HCT116 (cell line): ENCODE results near the gene CACNA2D2. TPM values are rescaled to one million over a fixed set of nuclear protein-coding genes. Genes with fewer than 3 reads are reported as not detected.

Experiments used
- ATAC-seq: fragments of 200-7000 bp; cut with Tn5 transposase; 2 replicates; pipeline ENCODE4 v1.9.1; 2020; ENCODE audit warnings: mild to moderate bottlenecking, moderate library complexity
- BruUV-seq: library from RNA; stranded (reverse); fragments of 400-500 nt; replicated peaks from 2 replicates; lab custom pipeline; 2021; lab: Mats Ljungman, UMichigan
- CTCF ChIA-PET: fragments of 300-600 bp; sonication (Branson Sonifier 250); formaldehyde crosslinking; loops from one replicate; lab custom pipeline; 2021; ENCODE audit warnings: antibody characterized with exemption; lab: Charles Lee
- POLR2A ChIA-PET: fragments of 300-600, 350-600 bp; sonication (Branson Sonifier 250); formaldehyde crosslinking; loops from one replicate; lab custom pipeline; 2021; ENCODE audit warnings: antibody characterized with exemption; lab: Charles Lee
- RAD21 ChIA-PET, 2 experiments: fragments of 300-600 bp; sonication (Branson Sonifier 250); formaldehyde crosslinking; loops; one replicate each; lab custom pipeline; 2023; ENCODE audit warnings: low total read pairs in 2 of 2; ENCODE audit not compliant: uncharacterized antibody in 2 of 2, unreplicated experiment in 2 of 2, low non-redundant PET in 1 of 2; lab: Charles Lee
- DNase-seq: peaks from one replicate; pipeline ENCODE4 v3.0.0-alpha.2; 2010; ENCODE audit warnings: low read depth, low spot score
- H2AFZ ChIP-seq: fragments of 200-600 bp; shearing (Covaris generic), sonication (generic); 2 replicates; pipeline ENCODE4 v1.6.1; 2017; ENCODE audit warnings: low read depth, mixed run types, mixed read lengths, antibody characterized with exemption, low read length; ENCODE audit not compliant: poor library complexity, severe bottlenecking
- H3K27ac ChIP-seq: 2 replicates; pipeline ENCODE4 v1.5.1; 2012; ENCODE audit warnings: low read depth, low read length
- H3K27me3 ChIP-seq: fragments of 200-600 bp; sonication (generic); 2 replicates; pipeline ENCODE4 v1.6.1; 2016; ENCODE audit warnings: mixed run types, low read length, mixed read lengths; ENCODE audit not compliant: insufficient read depth
- H3K36me3 ChIP-seq, 2 experiments: fragments of 200-500 bp in 1 of 2; fragments of 200-600 bp in 1 of 2; sonication (Bioruptor generic) in 1 of 2; sonication (generic) in 1 of 2; 2 replicates each; pipeline versions ENCODE4 v1.5.1 to v1.6.1; 2014 to 2016; ENCODE audit warnings: low read length in 2 of 2, inconsistent platforms in 1 of 2, mixed read lengths in 1 of 2, mixed run types in 1 of 2; ENCODE audit not compliant: insufficient read depth in 2 of 2, control insufficient read depth in 1 of 2
- H3K4me1 ChIP-seq, 2 experiments: fragments of 200-600 bp in 1 of 2; sonication (generic) in 1 of 2; 2 replicates each; pipeline versions ENCODE4 v1.5.1 to v1.6.1; 2012 to 2017; ENCODE audit warnings: low read length in 2 of 2, inconsistent platforms in 1 of 2, mild to moderate bottlenecking in 1 of 2, mixed read lengths in 1 of 2, mixed run types in 1 of 2, moderate library complexity in 1 of 2; ENCODE audit not compliant: insufficient read depth in 2 of 2, control insufficient read depth in 1 of 2
- H3K4me2 ChIP-seq: fragments of 200-600 bp; sonication (generic); 2 replicates; pipeline ENCODE4 v1.6.1; 2017; ENCODE audit warnings: mixed run types, low read length, mixed read lengths
- H3K4me3 ChIP-seq, 2 experiments: fragments of 200-600 bp in 1 of 2; sonication (generic) in 1 of 2; replicated peaks in 1 of 2; 2 replicates each; pipeline ENCODE4 v1.5.1; 2011 to 2016; ENCODE audit warnings: low read length in 2 of 2, control low read depth in 1 of 2, low read depth in 1 of 2, mild to moderate bottlenecking in 1 of 2, mixed read lengths in 1 of 2, mixed run types in 1 of 2
- H3K79me2 ChIP-seq: fragments of 200-600 bp; sonication (generic); 2 replicates; pipeline ENCODE4 v1.6.1; 2017; ENCODE audit warnings: mild to moderate bottlenecking, mixed run types, low read length, moderate library complexity, mixed read lengths; ENCODE audit not compliant: insufficient read depth
- H3K9ac ChIP-seq: fragments of 200-600 bp; sonication (generic); 2 replicates; pipeline ENCODE4 v1.6.1; 2016; ENCODE audit warnings: low read length, mixed read lengths
- H3K9me2 ChIP-seq: fragments of 200-600 bp; sonication (generic), shearing (Covaris generic); 2 replicates; pipeline ENCODE4 v1.6.1; 2017; ENCODE audit warnings: mixed run types, mild to moderate bottlenecking, moderate library complexity; ENCODE audit not compliant: insufficient read depth
- H3K9me3 ChIP-seq, 2 experiments: fragments of 200-500 bp in 1 of 2; fragments of 200-600 bp in 1 of 2; sonication (Bioruptor generic) in 1 of 2; sonication (generic) in 1 of 2; 2 replicates each; pipeline ENCODE4 v1.6.1; 2014 to 2017; ENCODE audit warnings: low read length in 2 of 2, mixed read lengths in 2 of 2, inconsistent platforms in 1 of 2, low read depth in 1 of 2, mild to moderate bottlenecking in 1 of 2, mixed run types in 1 of 2, moderate library complexity in 1 of 2; ENCODE audit not compliant: control insufficient read depth in 1 of 2, insufficient read depth in 1 of 2
- H4K20me1 ChIP-seq: fragments of 200-600 bp; sonication (generic), shearing (Covaris generic); 2 replicates; pipeline ENCODE4 v1.6.1; 2017; ENCODE audit warnings: mixed run types, mild to moderate bottlenecking, moderate library complexity; ENCODE audit not compliant: insufficient read depth
- EZH2 ChIP-seq: fragments of 200-600 bp; sonication (generic); IDR thresholded peaks from 2 replicates; pipeline ENCODE4 v1.6.1; 2017; ENCODE audit warnings: antibody characterized with exemption, mixed run types
- JUND ChIP-seq: IDR thresholded peaks from 2 replicates; pipeline ENCODE4 v1.6.1; 2012
- SIN3A ChIP-seq: IDR thresholded peaks from 2 replicates; pipeline ENCODE4 v1.6.1; 2012; ENCODE audit warnings: low read depth
- TCF7L2 ChIP-seq: IDR thresholded peaks from 2 replicates; pipeline ENCODE4 v1.7.0; 2011; ENCODE audit warnings: borderline replicate concordance, inconsistent platforms; ENCODE audit not compliant: insufficient read depth, insufficient read length; ENCODE audit errors: extremely low read depth
- YY1 ChIP-seq: IDR thresholded peaks from 2 replicates; pipeline ENCODE4 v1.6.1; 2011; ENCODE audit warnings: low read length, low read depth, moderate library complexity, mild to moderate bottlenecking; ENCODE audit not compliant: insufficient replicate concordance; ENCODE audit errors: extremely low read depth
- ZFX ChIP-seq: fragments of 450-650 bp; IDR thresholded peaks from 2 replicates; pipeline ENCODE4 v1.6.1; 2017
- intact Hi-C: fragments of 100-400 bp; cut with micrococcal nuclease; formaldehyde crosslinking; loops from 2 replicates; pipeline ENCODE4 v1.10.0; 2022
- total RNA-seq: library from RNA; stranded (reverse); gene quantifications from one replicate; pipeline ENCODE4 v1.2.1, GENCODE V29; 2021; ENCODE audit not compliant: unreplicated experiment
- TF ChIP-seq, protein P1 (sequence below): IDR thresholded peaks from 2 replicates; pipeline ENCODE4 v1.6.1; 2011; ENCODE audit warnings: mild to moderate bottlenecking, low read length, moderate library complexity; ENCODE audit not compliant: insufficient replicate concordance; ENCODE audit errors: extremely low read depth
- TF ChIP-seq, protein P2 (sequence below): IDR thresholded peaks from 2 replicates; pipeline ENCODE4 v1.6.1; 2012

CACNA2D2 gene
- total RNA-seq, 1 experiment from 2014 or later = 10.2 TPM

DNA sequence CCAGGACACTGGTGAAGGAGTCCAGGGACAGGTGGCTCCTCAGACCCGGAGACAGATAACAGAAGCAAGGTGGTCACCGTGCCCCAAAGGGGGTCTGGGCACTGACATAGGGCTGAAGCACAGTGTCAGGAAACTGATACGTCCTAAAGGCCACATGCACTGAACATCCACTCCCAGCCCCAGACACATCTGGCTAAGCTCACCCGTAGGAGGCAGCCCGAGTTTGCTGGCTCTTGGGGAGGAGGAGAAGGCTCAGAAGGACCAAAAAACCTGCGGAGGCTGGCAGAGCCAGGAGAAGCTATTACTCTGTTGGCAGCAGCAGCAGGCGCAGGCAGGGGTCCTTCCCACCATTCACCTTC lies 1.2 kb downstream of the CACNA2D2 start (continued):
- TF ChIP-seq, protein P1, sequence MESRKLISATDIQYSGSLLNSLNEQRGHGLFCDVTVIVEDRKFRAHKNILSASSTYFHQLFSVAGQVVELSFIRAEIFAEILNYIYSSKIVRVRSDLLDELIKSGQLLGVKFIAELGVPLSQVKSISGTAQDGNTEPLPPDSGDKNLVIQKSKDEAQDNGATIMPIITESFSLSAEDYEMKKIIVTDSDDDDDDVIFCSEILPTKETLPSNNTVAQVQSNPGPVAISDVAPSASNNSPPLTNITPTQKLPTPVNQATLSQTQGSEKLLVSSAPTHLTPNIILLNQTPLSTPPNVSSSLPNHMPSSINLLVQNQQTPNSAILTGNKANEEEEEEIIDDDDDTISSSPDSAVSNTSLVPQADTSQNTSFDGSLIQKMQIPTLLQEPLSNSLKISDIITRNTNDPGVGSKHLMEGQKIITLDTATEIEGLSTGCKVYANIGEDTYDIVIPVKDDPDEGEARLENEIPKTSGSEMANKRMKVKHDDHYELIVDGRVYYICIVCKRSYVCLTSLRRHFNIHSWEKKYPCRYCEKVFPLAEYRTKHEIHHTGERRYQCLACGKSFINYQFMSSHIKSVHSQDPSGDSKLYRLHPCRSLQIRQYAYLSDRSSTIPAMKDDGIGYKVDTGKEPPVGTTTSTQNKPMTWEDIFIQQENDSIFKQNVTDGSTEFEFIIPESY = no peak
- TF ChIP-seq, protein P2, sequence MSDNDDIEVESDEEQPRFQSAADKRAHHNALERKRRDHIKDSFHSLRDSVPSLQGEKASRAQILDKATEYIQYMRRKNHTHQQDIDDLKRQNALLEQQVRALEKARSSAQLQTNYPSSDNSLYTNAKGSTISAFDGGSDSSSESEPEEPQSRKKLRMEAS = no peak
- TF ChIP-seq, all 23 proteins: peak for 0

DNA sequence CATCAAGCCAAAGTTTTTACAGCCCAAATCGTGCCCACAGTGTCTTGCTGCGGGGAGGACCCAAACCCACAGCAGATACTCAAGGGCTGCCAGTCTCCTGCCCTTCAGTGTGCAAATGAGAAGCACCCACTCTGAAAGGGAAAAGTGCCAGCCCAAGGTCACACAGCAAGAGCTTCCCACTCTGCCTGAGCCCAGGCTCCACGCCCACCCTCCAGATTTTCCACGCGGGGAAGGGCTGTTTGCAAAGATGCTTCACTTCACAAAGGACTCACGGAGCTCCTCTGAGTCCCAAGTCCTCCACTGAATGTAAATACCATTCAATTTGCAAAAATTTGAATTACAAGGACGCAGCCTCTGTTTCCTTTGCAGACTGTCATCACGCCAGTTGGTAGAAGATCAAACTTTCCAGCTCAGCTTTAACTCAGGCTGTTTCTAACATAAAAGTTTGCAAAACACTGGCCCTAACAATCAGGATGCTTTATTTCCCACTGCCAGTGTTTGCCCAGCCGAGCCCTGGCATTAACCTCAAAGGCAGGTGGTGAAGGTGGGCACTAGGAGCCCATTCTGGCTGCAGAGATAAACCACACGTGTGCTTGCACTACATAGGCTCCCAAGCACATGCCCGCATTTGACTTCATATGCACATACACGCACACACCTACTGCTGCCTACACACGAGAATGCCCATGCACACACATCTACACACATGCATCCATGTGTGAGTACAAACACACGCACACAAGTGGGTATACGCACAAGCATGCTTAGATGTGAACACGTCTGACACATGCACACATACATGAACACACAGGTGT lies 7.6 kb downstream of the CACNA2D2 start:
- intact Hi-C loops = no loop called here
- no peak overlapping the region for H3K27ac ChIP-seq
- H3K27me3 ChIP-seq = no peaks in the 10 kb centered on the region
- no peak for ATAC-seq
- H3K79me2 ChIP-seq = no peaks in the 10 kb centered on the region
- BruUV-seq = no TSS peak
- CTCF ChIA-PET = no interaction called here
- H3K4me3 ChIP-seq = no peak overlapping the region
- H3K4me1 ChIP-seq = no peaks in the 10 kb centered on the region; a peak in 1 of 4 replicates
- POLR2A ChIA-PET = no interaction called here
- H3K9ac ChIP-seq = no peak overlapping the region
- RAD21 ChIA-PET = no interaction called here
- H3K9me2 ChIP-seq = no peaks in the 10 kb centered on the region
- H3K4me2 ChIP-seq = no peak overlapping the region
- DNase-seq = no peak
- H3K36me3 ChIP-seq = no peaks in the 10 kb centered on the region
- H4K20me1 ChIP-seq = no peaks in the 10 kb centered on the region
- no peaks in the 10 kb centered on the region for H3K9me3 ChIP-seq
- no peak for TF ChIP-seq ZFX
- no peak for TF ChIP-seq JUND
- no peak for TF ChIP-seq YY1
- no peak for TF ChIP-seq TCF7L2
- no peak for TF ChIP-seq EZH2
- TF ChIP-seq SIN3A = no peak
- no peak overlapping the region for H2AFZ ChIP-seq
